ENCODE results near the gene ZMYND8. TPM values are rescaled to one million over a fixed set of nuclear protein-coding genes. Genes with fewer than 3 reads are reported as not detected.
"Not testable (repeated sequence)": the region's sequence is repeated elsewhere in the genome, so short reads cannot be mapped to it uniquely, and the experiment has no call there.

ZMYND8 gene
- polyA plus RNA-seq, 3 donors, result 41.8 to 44.2 (median 43.6) TPM

GRCh38 chr20:47244451-47244850 is 112.0 kb downstream of the ZMYND8 start:
- DNase-seq (ENCODE audit: extremely low read depth in 1 of 11, low read depth in 9 of 11, low spot score in 4 of 11), result no peak

DNA sequence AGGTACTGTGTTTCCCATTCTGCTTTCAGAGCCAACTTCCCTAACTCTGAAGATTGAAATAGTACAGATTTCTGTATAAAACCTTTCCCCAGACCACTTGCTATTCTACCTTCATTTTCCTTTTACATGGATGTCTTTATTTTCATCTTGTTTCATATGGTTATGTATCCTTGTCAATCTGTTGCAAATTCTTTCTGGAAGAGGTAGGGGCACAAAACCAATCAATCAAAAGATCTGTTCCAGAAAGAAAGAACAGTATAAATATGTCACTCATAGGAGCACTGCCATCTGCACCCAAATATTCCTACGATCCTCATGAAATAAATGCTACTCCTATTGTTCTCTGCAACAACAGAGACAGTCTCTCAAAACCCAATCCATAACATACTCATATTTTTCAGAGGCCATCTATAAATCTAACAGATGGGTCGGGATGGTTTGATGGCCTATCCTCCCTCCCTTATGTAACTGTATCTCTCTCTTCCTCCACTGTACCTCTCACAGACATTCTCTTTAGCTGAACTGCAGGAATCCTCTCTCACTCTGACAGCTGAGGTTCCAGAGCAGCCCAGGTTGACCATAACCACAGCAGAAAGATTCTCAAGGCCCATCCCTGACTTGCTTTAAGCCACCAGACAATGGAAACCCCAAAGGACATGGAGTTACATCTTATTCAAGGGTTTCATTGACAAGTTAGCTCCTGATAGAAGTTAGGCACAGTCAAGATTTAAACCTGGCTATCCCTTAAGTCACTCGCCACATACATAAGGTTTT is 112.8 kb downstream of the ZMYND8 start:
- no peak for DNase-seq (ENCODE audit: extremely low read depth in 1 of 11, low read depth in 9 of 11, low spot score in 4 of 11)

- no peak for DNase-seq (ENCODE audit: extremely low read depth in 1 of 11, low read depth in 9 of 11, low spot score in 4 of 11)
These were observed 113.5 kb downstream of the ZMYND8 start for GRCh38 chr20:47243003-47243402.

GRCh38 chr20:47241345-47241781 is 115.1 kb downstream of the ZMYND8 start:
- DNase-seq (ENCODE audit: extremely low read depth in 1 of 11, low read depth in 9 of 11, low spot score in 4 of 11), result peak; percentile 26 to 76 (median 42)

DNA sequence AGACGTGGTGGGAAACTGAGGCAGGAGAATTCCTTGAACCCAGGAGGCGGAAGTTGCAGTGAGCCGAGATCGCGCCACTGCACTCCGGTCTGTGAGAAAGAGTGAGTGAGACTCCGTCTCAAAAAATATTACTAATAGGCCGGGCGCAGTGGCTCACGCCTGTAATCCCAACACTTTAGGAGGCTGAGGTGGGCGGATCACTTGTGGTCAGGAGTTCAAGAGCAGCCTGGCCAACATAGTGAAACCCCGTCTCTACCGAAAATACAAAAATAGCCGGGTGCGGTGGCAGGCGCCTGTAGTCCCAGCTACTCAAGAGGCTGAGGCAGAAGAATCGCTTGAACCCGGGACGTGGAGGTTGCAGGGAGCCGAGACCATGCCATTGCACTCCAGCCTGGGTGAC is 116.4 kb downstream of the ZMYND8 start:
- not testable (repeated sequence) for DNase-seq (ENCODE audit: extremely low read depth in 1 of 11, low read depth in 9 of 11, low spot score in 4 of 11)

DNA sequence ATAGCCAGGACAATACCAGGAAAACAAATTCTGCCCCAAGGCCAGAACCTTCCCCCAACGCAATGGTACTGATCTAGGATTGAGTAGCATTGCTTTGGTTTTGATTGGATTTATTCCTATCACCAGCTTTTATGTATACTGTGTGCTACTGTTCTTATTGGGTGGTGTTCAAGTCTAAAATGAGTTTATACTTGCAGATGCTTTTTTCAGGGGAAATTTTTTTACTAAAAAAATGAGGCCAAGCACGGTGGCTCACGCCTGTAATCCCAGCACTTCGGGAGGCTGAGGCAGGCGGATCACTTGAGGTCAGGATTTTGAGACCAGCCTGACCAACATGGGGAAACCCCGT is 116.8 kb downstream of the ZMYND8 start:
- DNase-seq (ENCODE audit: extremely low read depth in 1 of 11, low read depth in 9 of 11, low spot score in 4 of 11), result no peak

- DNase-seq (ENCODE audit: extremely low read depth in 1 of 11, low read depth in 9 of 11, low spot score in 4 of 11), result no peak
These were observed 117.5 kb downstream of the ZMYND8 start for GRCh38 chr20:47238780-47239718.

- DNase-seq (ENCODE audit: extremely low read depth in 1 of 11, low read depth in 9 of 11, low spot score in 4 of 11), result no peak
These were observed 118.8 kb downstream of the ZMYND8 start for GRCh38 chr20:47237715-47238114.

DNA sequence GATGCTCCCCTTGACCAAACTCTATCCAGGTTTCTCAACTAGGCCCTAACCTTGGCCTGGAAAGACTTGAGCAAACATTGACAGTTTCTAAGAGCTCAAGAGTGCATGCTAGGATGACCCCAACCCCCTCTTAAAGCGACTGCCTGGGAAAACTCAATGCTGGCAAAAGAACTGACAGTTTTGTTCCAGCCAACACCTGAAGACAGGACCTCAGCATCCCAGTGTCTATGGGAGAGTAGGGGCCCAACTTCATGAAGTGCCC is 119.9 kb downstream of the ZMYND8 start:
- DNase-seq (ENCODE audit: extremely low read depth in 1 of 11, low read depth in 9 of 11, low spot score in 4 of 11), result no peak

GRCh38 chr20:47235853-47236638 is 120.5 kb downstream of the ZMYND8 start:
- no peak for DNase-seq (ENCODE audit: extremely low read depth in 1 of 11, low read depth in 9 of 11, low spot score in 4 of 11)

DNA sequence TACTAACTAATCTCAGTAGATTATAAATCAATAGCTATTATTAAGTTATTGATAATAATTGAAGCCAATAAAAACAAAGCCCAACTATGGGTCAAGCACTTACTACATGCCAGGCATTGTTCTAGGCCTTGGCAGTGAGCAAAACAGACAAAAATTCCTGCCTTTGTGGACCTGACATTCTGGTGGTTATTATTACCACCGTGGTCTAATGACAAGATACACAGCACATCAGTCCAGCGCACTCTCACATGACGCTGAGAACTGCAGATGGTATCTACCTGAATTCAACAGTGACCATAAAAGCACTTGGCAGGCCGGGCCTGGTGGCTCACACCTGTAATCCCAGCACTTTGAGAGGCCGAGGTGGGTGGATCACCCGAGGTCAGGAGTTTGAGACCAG is 121.4 kb downstream of the ZMYND8 start:
- DNase-seq (ENCODE audit: extremely low read depth in 1 of 11, low read depth in 9 of 11, low spot score in 4 of 11), result no peak

DNA sequence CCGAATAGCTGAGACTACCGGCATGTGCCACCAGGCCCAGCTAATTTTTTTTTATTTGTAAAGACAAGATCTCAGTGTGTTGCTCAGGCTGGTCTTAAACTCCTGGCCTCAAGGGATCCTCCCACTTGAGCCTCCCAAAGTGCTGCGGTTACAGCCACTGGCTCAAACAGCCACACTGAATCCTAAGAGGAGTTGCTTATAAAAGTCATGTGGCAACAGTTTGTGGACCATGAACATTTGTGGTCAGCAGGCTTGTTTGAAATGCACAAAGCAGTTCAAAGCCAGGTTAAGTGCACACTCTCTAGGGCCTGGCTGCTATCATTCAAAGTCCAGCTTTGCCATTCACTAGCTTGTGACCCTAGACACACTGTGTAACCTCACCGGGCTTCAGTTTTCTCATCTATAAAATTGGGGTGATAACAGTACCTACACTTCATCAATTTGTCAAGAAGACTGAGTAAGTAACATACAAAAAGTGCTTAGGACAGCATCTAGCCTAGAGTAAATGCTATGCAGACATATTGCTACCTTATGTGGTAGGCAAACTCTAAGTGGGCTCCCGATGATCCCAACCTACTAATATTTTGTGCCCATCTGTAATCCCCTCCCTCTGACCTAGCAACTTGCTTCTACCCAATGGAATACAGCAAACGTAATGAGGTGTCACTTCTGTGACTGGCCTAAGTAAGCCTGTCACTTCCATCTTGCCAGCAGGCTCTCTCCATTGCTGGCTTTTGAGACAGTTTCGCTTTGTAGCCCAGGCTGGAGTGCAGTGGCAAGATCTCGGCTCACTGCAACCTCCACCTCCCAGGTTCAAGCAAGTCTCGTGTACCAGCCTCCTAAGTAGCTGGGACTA is 122.9 kb downstream of the ZMYND8 start:
- no peak for DNase-seq (ENCODE audit: extremely low read depth in 1 of 11, low read depth in 9 of 11, low spot score in 4 of 11)

- DNase-seq (ENCODE audit: extremely low read depth in 1 of 11, low read depth in 9 of 11, low spot score in 4 of 11), result no peak
These were observed 124.0 kb downstream of the ZMYND8 start for GRCh38 chr20:47232518-47232917.

DNA sequence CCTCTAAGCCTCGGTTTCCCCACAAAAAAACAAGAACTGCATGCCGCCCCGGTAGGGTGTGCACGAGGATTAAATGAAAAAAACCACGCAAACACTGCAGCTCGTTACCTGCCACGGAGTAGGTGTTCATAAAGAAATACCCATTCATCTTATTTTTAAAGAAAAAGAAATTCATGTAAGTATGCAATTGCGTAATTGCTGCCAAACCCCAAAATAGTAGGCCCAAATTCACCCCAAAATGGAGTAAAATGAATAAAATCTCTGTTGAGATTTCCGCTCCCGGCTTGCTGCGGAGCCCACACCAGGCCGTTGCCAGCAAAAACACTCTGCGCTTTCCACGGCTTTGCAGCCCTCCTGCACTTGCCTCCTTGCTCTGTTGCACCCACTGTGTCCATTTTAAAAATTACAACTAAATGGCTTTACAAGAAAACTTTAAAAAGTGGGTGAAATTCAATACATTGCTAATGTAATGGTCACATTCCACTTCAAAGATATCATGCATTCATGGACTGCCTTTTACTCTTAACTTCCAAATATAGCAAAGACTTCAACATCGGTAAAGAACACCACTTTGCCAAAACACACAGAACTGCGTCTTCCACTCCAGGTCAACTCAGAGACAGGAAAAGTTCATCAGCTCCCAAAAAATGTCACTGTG is 125.0 kb downstream of the ZMYND8 start:
- DNase-seq (ENCODE audit: extremely low read depth in 1 of 11, low read depth in 9 of 11, low spot score in 4 of 11), result no peak

DNA sequence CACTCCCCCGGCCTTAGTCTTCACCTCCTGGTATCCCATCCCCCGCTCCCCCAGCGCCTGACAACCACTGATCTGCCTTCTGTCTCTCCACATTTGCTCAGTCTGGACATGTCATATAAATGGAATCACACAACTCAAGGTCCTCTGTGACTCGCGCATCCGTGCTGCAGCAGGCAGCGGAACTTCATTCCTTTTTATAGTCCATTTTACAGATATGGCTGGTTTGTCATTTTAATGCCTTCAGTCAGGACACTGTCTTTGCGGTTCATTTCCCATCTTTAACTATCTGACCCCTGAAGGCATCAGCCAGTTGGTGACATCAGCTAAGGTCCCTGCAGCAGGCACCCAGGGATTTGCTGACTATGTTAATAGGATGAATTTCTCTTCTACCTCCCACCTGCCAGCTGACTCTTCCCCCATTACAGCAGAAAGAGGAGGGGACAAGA is 125.7 kb downstream of the ZMYND8 start:
- no peak for DNase-seq (ENCODE audit: extremely low read depth in 1 of 11, low read depth in 9 of 11, low spot score in 4 of 11)

DNA sequence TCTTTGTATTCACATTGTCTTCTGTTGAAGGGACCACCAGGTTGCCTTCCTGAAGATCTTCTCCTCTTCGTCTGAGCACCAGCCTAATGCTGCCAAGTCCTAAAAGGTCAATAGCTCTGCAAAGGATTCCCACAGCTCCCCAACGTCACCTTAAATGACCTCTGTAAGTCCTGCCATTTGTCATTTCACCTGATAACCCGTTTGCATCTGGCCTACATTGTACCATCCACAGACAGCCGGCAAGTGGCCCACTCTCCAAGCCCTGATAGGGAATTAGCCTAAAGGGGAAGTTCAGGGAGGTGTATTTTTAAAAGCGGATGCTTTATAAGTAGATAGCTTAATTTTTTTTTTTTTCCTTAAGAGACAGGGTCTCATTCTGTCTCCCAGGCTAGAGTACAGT is 127.8 kb downstream of the ZMYND8 start:
- no peak for DNase-seq (ENCODE audit: extremely low read depth in 1 of 11, low read depth in 9 of 11, low spot score in 4 of 11)

DNA sequence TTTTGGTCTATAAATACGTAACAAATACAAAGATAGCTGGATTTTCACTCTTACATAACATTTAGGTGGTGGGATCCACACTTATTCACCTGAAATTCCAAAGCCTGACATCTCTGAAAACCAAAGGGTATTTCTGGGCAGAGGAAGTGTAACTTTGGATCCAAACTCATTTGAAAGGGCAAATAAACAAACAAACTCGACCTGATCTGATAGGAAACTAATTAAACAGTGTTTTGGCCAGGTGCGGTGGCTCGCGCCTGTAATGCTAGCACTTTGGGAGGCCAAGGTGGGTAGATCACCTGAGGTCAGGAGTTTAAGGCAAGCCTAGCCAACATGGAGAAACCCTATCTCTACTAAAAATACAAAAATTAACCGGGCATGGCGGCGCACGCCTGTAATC is 128.9 kb downstream of the ZMYND8 start:
- DNase-seq (ENCODE audit: extremely low read depth in 1 of 11, low read depth in 9 of 11, low spot score in 4 of 11), result no peak

- DNase-seq (ENCODE audit: extremely low read depth in 1 of 11, low read depth in 9 of 11, low spot score in 4 of 11), result no peak
These were observed 129.4 kb downstream of the ZMYND8 start for GRCh38 chr20:47227119-47227518.
